IPS-15b (cell line): ENCODE measurements around the gene KCNMB2.

Source experiments
- H3K27me3 ChIP-seq: one replicate; pipeline ENCODE4 v1.6.1; 2013; ENCODE audit warnings: low read length; ENCODE audit not compliant: control insufficient read depth, insufficient read depth
- H3K36me3 ChIP-seq: one replicate; pipeline ENCODE4 v1.6.1; 2013; ENCODE audit warnings: low read length; ENCODE audit not compliant: control insufficient read depth, insufficient read depth
- H3K4me1 ChIP-seq: one replicate; pipeline ENCODE4 v1.6.1; 2013; ENCODE audit warnings: mild to moderate bottlenecking, low read length; ENCODE audit not compliant: control insufficient read depth, insufficient read depth
- H3K4me3 ChIP-seq: one replicate; pipeline ENCODE4 v1.5.1; 2013; ENCODE audit warnings: low read depth, low read length
- H3K9ac ChIP-seq: one replicate; pipeline ENCODE4 v1.6.1; 2013; ENCODE audit warnings: low read depth, mild to moderate bottlenecking, low read length
- H3K9me3 ChIP-seq: one replicate; pipeline ENCODE4 v1.6.1; 2013; ENCODE audit warnings: mild to moderate bottlenecking, low read length; ENCODE audit not compliant: control insufficient read depth, insufficient read depth

Gene KCNMB2

DNA sequence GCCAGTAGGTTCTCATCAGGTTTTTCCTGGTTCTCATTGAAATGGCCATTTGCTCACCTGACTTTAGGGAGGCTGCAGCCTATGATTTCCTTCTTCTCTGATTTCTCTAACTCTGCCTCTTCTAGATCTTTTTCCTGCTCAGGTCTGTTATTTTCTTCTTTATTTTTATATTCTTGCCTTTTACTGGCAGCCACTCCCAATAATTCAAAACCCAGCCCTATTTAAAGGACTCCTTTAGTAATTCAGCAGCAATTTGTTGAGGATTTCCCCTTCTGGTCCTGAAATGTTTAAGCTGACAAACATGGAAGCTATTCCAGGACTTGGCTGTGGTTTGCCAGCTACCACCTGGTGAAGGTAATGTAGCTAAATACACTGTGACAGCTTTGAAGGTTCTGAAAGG is 333.8 kb downstream of the KCNMB2 start:
- Histone ChIP-seq H3K36me3 (no peaks in the 10 kb centered on the region), H3K4me1 (no peaks in the 10 kb centered on the region), H3K27me3 (no peaks in the 10 kb centered on the region), H3K4me3 (no peak overlapping the region), H3K9ac (no peak overlapping the region), H3K9me3 (no peaks in the 10 kb centered on the region)

DNA sequence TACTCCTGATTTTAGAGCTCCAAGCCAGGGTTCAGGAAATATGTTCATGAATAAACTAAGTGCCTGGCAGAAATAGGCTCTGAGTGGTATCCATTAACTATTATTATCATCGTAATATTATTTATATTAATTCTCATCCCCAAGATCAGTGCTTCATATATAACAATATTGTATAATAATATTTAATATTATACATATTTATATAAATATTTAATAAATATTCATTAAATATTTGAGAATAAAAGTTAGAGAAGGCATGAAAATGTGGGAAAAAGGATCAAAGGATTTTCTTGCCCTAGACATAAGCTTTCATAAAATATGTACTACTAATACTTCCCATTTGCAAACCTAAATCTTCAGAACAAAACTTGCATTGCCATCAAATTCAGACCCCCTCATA is 338.9 kb downstream of the KCNMB2 start:
- peaks cover 12% of the 10 kb centered on the region for H3K4me1 ChIP-seq
- H3K9ac ChIP-seq, result no peak overlapping the region
- no peak overlapping the region for H3K4me3 ChIP-seq
- no peaks in the 10 kb centered on the region for H3K36me3 ChIP-seq
- H3K9me3 ChIP-seq, result no peaks in the 10 kb centered on the region
- no peaks in the 10 kb centered on the region for H3K27me3 ChIP-seq

- Histone ChIP-seq H3K4me1 (peaks cover 19% of the 10 kb centered on the region), H3K9ac (no peak overlapping the region), H3K27me3 (no peaks in the 10 kb centered on the region), H3K36me3 (no peaks in the 10 kb centered on the region), H3K4me3 (no peak overlapping the region), H3K9me3 (no peaks in the 10 kb centered on the region)
Observed at GRCh38 chr3:178875836-178876235, 339.6 kb downstream of the KCNMB2 start.

DNA sequence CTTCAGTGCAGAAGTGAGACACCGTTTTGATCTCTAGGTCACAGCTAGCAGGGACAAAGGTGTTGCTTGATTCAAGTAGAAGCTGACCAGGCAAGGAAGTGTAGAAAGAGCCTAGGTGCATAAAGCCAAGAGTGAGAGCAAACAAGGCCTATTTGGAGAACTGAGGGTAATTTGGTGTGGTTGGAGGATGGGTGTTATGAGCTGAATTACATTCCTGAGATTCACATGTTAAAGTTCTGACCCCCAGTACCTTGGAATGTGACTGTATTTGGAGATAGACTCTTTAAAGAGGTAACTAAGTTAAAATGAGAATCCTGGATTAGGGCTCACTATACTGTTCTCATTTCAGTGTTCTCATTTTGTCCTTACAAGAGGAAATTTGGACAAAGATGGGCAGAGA is 344.0 kb downstream of the KCNMB2 start:
- no peak overlapping the region for H3K4me3 ChIP-seq
- no peaks in the 10 kb centered on the region for H3K36me3 ChIP-seq
- no peak overlapping the region for H3K9ac ChIP-seq
- no peaks in the 10 kb centered on the region for H3K9me3 ChIP-seq
- H3K27me3 ChIP-seq, result no peaks in the 10 kb centered on the region
- peaks cover 20% of the 10 kb centered on the region for H3K4me1 ChIP-seq
